ENCODE measurements around the gene FASTKD1.

The FASTKD1 gene

GRCh38 chr2:169495310-169495928 lies 78.2 kb downstream of the FASTKD1 start:
- no peak for DNase-seq

GRCh38 chr2:169493360-169493759 lies 80.3 kb downstream of the FASTKD1 start:
- no peak for DNase-seq

GRCh38 chr2:169491378-169491777 lies 82.3 kb downstream of the FASTKD1 start:
- DNase-seq: no peak

DNA sequence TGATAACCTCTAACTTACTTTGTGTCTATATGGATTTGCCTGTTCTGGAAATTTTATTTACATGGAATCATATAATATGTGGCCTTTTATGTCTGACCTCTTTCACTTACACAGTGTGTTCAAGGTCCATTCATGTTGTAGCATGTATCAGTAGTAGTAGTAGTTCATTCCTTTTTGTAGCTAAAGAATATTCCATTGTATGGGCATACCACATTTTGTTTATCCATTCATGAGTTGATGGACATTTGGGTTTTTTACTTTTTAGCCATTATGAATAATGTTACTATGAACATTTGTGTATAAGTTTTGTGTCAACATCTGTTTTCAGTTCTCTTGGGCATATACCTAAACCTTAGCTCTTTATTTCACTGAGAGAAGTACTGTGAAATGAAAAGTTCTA lies 82.8 kb downstream of the FASTKD1 start:
- DNase-seq: no peak

DNA sequence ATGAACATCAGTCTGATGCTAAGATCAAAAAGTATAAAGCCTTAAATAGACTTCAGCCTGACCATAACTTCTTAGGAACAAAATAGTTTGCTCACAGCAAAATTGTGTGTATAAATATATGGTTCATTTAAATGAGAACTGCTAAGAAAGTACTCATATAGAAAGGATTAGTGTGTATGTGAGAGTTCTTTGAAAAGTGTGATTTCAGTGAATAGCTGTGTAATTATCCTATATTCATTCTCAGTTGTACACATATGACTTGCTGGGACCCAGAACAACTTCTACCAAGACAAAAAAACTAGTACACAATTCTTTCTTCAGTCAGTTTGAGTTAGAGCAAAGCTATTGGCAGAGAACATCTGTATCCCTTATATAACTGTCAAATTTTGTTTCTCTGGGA lies 87.2 kb downstream of the FASTKD1 start:
- DNase-seq: no peak

GRCh38 chr2:169485650-169486138 lies 88.0 kb downstream of the FASTKD1 start:
- DNase-seq: no peak

GRCh38 chr2:169480079-169480465 lies 93.6 kb downstream of the FASTKD1 start:
- DNase-seq: no peak
